Lower leg skin (tissue), 3 donors: ENCODE measurements around the gene RNGTT.

Experiments used
- CTCF ChIP-seq, 3 donors: fragments of 450-650 bp; IDR thresholded peaks; one replicate each; pipeline ENCODE4 v1.5.1; 2016; ENCODE audit warnings: antibody characterized with exemption in 3 of 3, mild to moderate bottlenecking in 3 of 3, moderate library complexity in 2 of 3
- POLR2A ChIP-seq, 2 donors: fragments of 450-650 bp; IDR thresholded peaks; one replicate each; pipeline ENCODE4 v1.6.1; 2016 to 2017; ENCODE audit warnings: antibody characterized with exemption in 2 of 2, mild to moderate bottlenecking in 1 of 2, moderate library complexity in 1 of 2

GRCh38 chr6:88856566-88856965, 106.9 kb downstream of the RNGTT start:
- TF ChIP-seq CTCF (IDR thresholded peaks at IDR 0.05), result no peak
- no peak for TF ChIP-seq POLR2A (IDR thresholded peaks at IDR 0.05)
